Esophagus muscularis mucosa (tissue), 3 donors: Measurements from ENCODE around the gene LILRA2.

Source experiments
- CTCF ChIP-seq, 3 experiments: fragments of 200-600 bp in 2 of 3; fragments of 450-650 bp in 1 of 3; sonication (generic) in 2 of 3; IDR thresholded peaks; one replicate each; pipeline ENCODE4 v1.5.1; 2017 to 2019; ENCODE audit warnings: antibody characterized with exemption in 3 of 3, mild to moderate bottlenecking in 2 of 3, moderate library complexity in 1 of 3
- POLR2AphosphoS5 ChIP-seq, 2 donors: sonication (generic); formaldehyde crosslinking; IDR thresholded peaks; one replicate each; pipeline ENCODE4 v1.6.1; 2017; ENCODE audit warnings: antibody characterized with exemption in 2 of 2

- TF ChIP-seq CTCF (IDR thresholded peaks at IDR 0.05) (no peak), POLR2AphosphoS5 (IDR thresholded peaks at IDR 0.05) (no peak)
Measured at GRCh38 chr19:54633401-54633800, 59.8 kb downstream of the LILRA2 start.
